ENCODE data around the gene SCAMP1.
"Not testable (repeated sequence)": the region's sequence is repeated elsewhere in the genome, so short reads cannot be mapped to it uniquely, and the experiment has no call there.

SCAMP1 gene, protein sequence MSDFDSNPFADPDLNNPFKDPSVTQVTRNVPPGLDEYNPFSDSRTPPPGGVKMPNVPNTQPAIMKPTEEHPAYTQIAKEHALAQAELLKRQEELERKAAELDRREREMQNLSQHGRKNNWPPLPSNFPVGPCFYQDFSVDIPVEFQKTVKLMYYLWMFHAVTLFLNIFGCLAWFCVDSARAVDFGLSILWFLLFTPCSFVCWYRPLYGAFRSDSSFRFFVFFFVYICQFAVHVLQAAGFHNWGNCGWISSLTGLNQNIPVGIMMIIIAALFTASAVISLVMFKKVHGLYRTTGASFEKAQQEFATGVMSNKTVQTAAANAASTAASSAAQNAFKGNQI

DNA sequence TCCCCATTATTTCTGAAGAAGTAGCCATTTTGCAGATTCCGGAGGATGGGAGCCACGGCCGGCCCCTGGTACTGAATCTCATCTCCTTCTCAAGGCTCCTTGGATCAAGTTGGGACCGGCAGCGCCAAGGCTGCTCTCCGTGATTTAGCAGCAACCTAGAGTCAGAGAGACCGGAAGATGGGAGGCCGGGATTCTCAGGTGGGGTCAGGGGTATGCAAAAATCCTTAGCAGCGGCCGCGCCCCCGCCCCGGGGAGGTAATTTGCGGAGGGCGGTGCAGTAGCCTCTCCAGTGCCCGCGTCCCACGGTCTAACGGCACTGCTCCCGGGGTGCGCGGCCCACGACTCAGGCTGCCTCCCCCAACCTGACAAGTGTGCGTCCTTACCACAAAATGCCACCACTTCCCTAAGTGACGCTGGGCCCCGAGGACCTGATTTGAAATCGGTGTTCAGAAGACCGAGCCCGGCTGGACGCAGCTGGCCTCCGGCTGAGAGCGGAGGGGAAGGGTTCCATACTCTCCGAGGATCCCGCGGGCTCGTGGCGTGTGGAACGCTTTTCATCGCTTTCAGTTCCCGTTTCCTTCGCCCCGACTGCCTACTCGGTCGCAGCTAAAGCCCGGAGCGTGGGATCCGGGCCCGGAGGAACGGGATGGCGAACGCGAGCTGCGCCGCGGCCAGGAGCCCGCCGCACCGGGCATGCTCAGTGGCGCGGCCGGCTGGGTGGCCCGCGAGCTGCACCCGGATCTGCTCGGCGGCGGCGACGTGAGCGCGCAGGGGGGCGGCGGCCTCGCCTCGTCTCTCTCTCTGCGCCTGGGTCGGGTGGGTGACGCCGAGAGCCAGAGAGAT, at the start of gene SCAMP1:
Gene SCAMP1, plus strand, starts transcription at position 787 of the 843 bp plus-strand sequence. Its CDS starts 55 bp downstream, at position 842.
- DNase-seq (ENCODE audit: low read depth) = peak; percentile 68

DNA sequence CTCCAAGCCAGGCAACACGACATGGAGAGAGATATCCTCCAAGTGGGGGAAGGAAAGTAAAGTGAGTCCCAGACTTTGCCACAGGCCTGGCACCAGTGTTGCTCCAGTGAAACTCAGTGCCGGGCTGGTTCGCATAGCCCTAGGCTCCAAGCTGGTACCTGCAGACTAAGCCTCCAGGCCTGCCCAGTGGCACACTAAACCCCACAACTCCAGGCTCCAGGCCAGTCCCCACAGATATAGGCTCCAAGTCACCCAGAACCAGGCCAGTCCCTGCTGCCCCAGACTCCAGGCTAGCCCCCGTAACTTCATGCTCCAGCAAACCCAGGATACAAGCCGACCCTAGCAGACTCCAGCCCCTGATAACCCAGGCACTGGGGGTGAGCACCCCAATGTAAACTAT, 42.9 kb upstream of the SCAMP1 start:
- no peak for DNase-seq (ENCODE audit: low read depth)

DNA sequence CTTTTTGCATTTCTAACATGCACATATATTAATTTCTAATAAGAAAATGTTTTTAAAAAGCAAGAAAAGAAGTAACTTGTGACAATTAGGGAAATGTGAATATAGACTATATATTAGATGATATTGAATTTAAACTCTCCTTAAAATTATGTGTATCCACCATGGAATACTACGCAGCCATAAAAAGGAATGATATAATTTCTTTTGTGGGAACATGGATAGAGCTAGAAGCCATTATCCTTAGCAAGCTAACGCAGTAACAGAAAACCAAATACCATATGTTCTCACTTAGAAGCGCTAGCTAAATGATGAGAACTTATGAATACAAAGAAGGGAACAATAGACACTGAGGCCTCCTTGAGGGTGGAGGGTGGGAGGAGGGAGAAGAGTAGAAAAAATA, 42.1 kb upstream of the SCAMP1 start:
- no peak for DNase-seq (ENCODE audit: low read depth)

DNA sequence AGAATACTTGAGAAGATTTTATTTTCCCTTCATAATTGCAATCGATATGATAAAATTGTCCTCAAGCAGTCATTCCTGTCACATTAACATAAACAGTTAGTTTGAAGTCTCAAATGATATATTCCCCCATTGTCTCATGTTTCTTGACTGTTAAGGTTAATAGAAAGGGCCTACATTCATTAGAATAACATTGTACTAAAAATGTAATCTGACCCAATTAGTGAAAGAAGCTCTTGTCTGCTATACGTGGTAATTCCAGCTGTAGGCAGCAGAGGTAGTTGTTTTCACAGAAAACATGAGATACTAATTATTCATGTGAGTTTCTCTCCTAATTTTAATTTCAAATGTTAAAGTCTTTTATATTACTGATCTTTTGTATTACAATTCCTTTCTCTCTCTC, 40.0 kb upstream of the SCAMP1 start:
- DNase-seq (ENCODE audit: low read depth) = peak; percentile 13

DNA sequence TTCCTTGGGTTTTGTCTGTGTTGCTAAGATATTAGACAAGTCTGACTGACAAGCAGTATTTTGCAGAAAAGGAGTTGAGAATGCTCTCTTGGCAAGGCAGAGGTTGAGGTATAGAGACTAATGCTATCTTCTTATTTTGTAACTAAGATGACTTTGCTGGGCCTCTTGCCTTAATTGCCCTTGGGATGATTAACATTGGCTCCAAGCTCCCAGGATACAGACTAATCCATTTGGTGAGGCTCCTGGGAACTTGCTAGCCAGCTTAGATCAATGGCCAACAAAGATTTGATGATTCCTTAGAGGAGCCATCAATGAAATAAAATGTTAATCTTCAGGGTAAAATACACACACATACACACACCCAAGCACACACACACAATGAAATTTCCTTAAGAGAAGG, 37.2 kb upstream of the SCAMP1 start:
- no peak for DNase-seq (ENCODE audit: low read depth)

DNA sequence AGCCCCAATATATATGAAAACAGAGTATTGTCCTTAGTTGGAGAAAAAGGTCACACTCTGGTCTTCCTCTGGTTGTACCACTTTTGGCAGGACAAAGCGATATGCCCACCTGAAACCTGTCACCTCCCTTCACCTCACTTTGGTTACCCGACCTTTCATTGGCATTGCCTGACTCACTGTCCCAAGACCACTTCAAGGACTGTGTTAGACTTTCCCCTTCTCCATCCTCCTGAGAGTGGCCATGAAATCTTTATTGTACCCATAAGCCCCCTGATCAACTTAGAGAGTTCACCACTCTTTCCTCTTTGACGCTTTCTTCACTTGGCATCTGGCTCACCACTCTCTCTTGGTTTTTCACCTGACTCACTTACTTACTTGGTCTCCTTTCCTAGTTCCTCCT, 33.5 kb upstream of the SCAMP1 start:
- no peak for DNase-seq (ENCODE audit: low read depth)

DNA sequence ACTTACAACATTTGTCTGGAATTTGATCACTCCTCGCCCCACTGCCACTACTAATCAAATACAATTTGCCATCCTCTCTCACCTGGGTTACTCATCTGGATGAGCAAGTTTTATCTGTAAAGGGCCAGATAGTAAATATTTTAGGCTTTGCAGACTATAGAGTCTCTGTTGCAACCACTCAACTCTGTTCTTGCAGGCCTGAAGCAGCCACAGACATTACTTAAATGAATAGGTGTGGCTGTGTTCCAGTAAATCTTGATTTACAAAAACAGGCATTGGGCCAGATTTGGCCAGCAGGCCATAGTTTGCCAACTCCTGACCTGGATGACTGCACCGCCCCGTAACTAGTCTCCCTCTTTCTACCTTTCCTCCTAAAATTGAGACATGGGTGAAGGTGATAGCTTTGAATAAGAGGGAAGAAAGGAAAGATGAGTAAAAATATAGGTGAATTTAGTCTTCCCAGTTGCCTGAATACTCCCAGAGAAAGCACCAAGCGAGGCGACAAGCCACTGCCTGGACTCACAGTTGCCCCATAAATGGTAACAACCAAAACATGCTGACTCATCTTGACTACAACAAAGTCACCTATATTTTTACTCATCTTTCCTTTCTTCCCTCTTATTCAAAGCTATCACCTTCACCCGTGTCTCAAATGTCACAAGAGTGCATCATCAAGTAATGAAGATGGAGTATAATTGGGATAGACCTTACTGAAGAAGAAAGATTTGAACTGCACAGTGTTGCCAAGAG, 32.5 kb upstream of the SCAMP1 start:
- no peak for DNase-seq (ENCODE audit: low read depth)

DNA sequence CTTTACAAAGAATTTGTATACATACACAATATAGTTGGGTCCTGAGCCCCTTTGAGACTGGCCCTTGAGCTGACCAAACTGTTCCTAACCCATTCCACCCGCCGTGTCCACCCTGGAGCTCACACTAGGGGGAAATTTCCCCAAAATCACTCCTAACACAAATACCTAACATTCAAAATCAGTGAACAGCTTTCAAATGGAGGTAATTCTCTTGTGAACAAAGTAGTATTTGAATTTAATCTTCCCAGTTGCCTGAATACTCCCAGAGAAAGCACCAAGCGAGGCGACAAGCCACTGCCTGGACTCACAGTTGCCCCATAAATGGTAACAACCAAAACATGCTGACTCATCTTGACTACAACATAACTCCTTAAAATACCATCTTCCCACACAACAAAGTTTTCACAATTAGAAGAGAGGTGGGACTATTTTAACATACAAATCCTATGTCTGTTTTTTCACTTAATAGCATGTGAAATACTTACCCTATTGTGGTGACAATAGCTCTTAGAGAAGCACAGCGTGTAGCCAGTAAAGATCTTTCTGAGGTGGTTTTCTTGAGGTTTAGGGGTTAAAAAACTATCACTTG, 31.7 kb upstream of the SCAMP1 start:
- DNase-seq (ENCODE audit: low read depth) = no peak

DNA sequence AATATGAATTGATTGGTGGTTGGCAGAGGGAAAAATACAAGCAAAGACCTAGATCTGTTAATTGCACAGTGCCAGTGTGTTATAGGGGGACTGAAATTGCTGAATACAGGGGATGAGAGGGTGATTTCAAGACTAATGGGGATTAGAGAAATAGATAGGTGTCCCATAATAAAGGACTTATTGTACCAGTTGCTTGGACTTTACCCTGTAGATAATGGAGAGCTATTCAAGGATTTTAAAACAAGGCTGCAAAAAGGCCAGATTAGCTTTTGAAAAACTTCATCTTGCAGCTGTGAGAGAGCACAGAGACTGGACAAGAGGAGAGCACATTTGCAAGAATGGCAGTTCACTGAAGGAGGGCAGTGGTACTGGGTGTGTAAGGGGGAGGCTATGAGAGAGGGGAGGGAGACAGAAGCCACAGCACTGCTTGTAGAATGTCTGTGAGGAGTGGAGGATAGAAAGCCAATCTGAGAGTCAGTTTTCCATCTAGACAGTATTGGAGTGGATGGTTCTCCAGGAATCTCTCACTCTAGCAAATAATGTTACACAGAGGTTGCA, 28.8 kb upstream of the SCAMP1 start:
- no peak for DNase-seq (ENCODE audit: low read depth)

DNA sequence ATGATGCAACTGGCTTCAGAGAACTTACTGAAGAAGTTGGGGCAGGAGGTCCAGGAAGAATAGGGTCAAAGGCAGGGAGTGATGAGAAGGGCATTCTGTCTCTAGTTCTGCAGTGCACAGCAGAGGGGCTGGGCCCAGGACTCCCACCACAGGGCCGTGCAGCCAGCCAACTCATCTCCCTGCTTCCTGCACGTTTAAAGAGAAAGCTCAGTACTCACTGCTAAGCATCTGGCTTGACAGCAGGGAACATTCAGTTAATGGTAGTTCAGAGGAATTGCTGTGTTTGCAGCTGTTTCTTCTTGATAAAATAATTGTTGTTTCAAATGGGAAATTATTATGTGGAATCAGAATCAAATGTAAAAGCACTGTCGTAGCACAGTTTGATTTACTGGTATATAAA, 25.6 kb upstream of the SCAMP1 start:
- DNase-seq (ENCODE audit: low read depth) = no peak

DNA sequence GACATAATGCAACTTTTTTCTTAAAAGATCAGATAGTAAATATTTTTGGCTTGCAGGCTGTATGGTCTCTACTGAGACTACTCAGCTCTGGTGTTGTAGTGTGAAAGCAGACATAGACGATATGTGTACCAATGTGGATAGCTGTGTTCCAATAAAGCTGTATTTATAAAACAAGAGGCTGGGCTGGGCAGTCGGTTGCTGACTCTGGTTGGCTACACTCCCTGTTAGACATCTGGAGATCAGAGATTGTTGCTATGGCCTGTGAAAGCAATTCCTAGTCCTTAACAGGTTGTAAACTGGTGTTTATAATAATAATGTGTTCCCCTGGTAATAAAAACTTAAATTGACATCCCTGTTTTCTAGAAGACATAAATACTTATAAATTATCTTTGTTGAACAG, 24.4 kb upstream of the SCAMP1 start:
- no peak for DNase-seq (ENCODE audit: low read depth)

DNA sequence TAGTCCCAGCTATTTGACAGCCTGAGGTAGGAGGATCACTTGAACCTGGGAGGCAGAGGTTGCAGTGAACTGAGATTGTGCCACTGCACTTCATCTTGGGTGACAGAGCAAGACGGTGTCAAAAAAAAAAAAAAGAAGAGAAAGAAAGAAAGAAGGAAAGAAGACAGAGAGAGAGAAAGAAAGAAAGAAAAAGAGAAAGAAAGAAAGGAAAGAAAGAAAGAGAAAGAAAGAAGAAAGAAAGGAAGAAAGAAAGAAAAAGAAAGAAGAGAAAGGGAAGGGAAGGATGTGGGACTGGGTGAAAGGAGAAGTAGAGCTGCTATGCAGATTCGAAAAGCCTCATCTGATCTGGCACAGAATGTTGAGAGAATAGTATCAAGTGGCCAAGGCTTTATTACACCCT, 23.7 kb upstream of the SCAMP1 start:
- no peak for DNase-seq (ENCODE audit: low read depth)

DNA sequence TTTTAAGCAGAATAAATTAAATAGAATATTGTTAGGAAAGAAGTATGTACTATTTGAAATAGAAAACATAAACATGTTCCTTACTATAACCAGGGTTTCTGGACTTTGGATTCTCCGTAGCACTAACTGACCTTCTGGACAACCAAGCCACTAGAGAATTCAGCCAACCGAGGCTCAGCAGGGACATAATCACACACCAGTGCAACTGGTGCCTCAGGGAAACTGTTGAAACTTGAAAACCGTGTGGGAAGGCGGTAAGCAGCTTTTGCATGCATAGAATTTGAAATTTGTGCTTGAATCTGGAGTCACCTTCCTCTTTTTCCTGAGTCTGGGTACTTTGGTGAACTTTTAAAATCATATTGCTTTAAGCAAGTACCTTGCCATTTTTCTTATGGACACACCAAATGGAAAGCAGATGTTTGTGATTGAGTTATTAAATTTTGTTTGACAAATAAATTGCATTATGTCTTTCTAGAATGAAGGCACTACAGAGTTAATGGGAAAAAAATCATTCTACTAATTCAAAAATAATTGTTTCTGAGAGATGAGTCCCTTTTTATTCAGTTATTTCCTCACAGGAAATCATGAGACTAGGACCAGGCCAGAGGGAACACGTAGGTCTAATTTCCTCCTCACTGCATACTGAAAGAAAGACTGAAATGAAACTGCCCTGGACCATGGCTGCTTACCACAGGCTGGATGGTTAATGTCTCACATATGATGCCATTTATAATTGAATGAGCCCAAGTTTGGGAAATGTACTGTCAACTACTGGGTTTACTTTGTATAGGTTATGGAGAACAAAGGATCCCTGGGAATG, 20.6 kb upstream of the SCAMP1 start:
- no peak for DNase-seq (ENCODE audit: low read depth)

DNA sequence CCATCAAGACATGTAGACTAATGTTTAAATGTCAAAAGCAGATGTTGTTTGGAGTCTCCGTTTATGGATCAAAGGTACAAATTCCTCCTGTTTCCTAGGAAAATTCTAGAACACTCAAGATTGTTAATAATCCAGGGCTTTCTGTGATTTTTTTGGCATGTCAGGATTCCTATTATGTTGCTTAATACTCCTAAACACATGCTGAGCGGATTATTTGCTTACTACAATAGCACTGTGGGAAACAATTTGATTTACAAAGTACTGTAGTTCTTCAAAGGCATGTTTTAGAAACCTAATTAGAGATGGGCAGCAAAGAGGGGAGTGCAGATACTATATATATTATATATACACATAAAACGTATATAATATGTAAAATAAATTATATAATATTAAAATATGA, 19.0 kb upstream of the SCAMP1 start:
- no peak for DNase-seq (ENCODE audit: low read depth)

DNA sequence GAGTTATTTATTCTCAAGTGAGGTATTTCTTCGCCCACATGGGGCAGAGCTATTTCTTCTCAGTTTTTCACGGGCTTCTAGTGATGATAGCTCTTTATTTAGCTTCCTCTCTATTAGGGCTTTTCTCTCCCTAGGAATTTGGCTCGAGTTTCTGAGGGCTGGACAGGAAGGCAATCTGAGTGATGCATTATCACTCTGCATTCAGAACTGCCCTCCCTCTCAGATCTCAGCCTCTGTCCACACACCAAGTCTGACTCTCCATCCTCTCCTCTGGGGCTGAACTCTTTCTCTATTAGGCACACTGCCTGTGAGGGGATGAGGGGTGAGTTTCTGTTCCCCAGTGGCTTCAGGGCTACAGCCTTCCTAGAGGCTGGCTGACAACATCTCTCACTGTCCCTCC, 14.9 kb upstream of the SCAMP1 start:
- DNase-seq (ENCODE audit: low read depth) = no peak

DNA sequence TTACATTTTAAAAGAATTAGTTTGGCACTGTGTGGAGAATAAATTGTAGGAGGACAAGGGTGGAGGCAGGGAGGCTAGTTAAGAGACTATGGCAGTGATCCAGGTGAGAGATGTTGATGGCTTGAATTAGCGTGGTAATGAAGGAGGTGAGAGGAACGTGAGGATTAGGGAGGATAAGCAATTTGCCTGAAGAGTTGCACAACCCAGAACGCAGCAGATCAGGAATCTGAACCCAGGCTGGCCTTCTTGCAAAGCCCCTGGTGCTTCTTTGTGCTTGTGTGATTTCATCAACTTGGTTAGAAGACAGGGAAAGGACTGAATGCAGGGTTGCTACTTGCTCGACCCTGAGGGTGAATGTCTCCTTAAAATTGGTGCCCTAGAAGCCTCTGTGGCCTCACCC, 6.9 kb upstream of the SCAMP1 start:
- no peak for DNase-seq (ENCODE audit: low read depth)

DNA sequence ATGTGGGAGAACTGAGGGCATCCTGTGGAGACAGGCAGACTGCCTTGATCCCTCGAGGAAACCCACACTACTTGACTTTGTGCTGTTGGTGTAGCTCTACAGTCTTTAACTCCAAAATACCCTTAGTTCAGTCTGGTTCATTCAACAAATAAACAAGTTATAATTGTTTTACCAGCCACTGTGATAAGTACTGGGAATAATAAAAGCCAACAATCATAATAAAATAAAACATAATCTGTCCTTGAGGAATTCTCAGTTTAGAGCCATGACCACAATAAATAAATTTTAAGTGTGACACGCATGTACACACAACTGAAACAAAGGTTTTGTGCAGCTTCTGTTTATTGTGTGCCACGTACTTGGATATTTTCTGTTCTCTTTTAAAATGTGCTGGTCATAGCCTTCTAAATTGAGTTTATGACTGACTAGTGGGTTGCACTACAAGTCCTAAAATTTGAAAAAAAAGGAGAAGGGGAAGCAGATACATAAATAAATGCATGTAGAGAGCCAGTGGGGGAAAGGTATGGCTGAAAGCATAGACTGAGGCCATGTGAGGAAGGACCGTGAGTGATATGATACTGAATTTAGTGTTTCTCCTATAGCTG, 6.2 kb upstream of the SCAMP1 start:
- no peak for DNase-seq (ENCODE audit: low read depth)

DNA sequence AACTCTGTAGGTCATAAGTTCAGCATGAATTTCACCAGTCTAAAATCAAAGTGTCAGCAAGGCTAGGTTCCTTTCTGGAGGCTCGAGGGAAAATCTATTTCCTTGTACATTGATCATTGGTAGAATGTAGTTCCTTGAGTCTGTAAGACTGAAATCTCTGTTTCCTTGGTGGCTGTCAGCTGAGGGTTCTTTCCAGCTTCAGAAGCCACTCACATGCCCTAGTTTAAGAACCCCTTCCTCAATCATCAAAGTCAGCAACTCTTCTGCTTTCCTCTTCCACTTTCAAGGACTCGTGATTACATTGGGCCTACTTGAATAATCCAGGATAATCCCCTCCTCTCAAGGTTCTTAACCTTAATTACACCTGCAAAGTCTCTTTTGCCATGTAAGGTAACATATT, 4.9 kb upstream of the SCAMP1 start:
- DNase-seq (ENCODE audit: low read depth) = no peak

DNA sequence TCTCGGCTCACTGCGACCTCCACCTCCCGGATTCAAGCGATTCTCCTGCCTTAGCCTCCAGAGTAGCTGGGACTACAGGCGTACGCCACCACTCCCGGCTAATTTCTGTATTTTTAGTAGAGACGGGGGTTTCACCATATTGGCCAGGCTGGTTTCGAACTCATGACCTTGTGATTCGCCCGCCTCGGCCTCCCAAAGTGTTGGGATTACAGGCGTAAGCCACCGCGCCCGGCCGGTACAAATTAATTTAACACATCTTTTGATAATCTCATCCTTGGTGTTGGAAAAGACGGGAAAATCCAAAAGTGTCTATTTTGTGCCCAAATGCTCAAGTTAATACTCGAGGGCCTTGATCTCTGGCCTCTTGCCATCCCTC, 974 bp upstream of the SCAMP1 start:
- DNase-seq (ENCODE audit: low read depth) = not testable (repeated sequence)

DNA sequence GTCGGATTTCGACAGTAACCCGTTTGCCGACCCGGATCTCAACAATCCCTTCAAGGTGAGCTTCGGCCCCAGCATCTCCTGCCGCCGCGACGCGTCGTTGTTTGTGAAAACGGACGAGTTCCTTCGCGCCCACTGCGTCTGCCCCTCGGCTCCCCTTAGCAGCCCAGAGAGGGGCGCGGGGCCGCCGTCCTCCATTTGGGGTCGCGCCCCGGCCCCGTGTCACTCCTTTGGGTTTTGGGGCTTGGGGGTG, 182 bp downstream of the SCAMP1 start:
- DNase-seq (ENCODE audit: low read depth) = no peak

Measured in HS-5 (cell line).